SJSA1 (cell line): ENCODE results near the gene FABP3. TPM values are rescaled to one million over a fixed set of nuclear protein-coding genes. Genes with fewer than 3 reads are reported as not detected.

Source experiments
- DNase-seq, 2 experiments: peaks; one replicate each; pipeline ENCODE4 v3.0.0-alpha.2; 2015 to 2020; ENCODE audit warnings: low spot score in 2 of 2, low read depth in 1 of 2
- H3K27ac ChIP-seq: fragments of 250-450 bp; sonication (Bioruptor Pico); 2 replicates; pipeline ENCODE4 v1.5.1; 2020; ENCODE audit warnings: mild to moderate bottlenecking, moderate library complexity
- H3K27me3 ChIP-seq: fragments of 250-450 bp; sonication (Bioruptor Pico); replicated peaks from 2 replicates; pipeline ENCODE4 v1.5.1; 2020; ENCODE audit warnings: mild to moderate bottlenecking, moderate library complexity
- H3K36me3 ChIP-seq: fragments of 250-450 bp; sonication (Bioruptor Pico); 2 replicates; pipeline ENCODE4 v1.5.1; 2020; ENCODE audit warnings: mild to moderate bottlenecking
- H3K4me1 ChIP-seq: fragments of 250-450 bp; sonication (Bioruptor Pico); replicated peaks from 2 replicates; pipeline ENCODE4 v1.6.1; 2021; ENCODE audit warnings: mild to moderate bottlenecking
- H3K4me3 ChIP-seq: fragments of 250-450 bp; sonication (Bioruptor Pico); 2 replicates; pipeline ENCODE4 v1.5.1; 2020; ENCODE audit warnings: mild to moderate bottlenecking
- H3K9me3 ChIP-seq: fragments of 250-450 bp; sonication (Bioruptor Pico); replicated peaks from 2 replicates; pipeline ENCODE4 v1.5.1; 2020; ENCODE audit warnings: mild to moderate bottlenecking
- total RNA-seq: library from RNA; depleted of rRNA; stranded (reverse); fragments of >200 nt; shearing (Covaris generic); gene quantifications from 2 replicates; pipeline ENCODE4 v1.2.3, GENCODE V29; 2014; rRNA removed

FABP3 gene
- 0.24 TPM in 1 of 2 replicates, not detected in the other for total RNA-seq

DNA sequence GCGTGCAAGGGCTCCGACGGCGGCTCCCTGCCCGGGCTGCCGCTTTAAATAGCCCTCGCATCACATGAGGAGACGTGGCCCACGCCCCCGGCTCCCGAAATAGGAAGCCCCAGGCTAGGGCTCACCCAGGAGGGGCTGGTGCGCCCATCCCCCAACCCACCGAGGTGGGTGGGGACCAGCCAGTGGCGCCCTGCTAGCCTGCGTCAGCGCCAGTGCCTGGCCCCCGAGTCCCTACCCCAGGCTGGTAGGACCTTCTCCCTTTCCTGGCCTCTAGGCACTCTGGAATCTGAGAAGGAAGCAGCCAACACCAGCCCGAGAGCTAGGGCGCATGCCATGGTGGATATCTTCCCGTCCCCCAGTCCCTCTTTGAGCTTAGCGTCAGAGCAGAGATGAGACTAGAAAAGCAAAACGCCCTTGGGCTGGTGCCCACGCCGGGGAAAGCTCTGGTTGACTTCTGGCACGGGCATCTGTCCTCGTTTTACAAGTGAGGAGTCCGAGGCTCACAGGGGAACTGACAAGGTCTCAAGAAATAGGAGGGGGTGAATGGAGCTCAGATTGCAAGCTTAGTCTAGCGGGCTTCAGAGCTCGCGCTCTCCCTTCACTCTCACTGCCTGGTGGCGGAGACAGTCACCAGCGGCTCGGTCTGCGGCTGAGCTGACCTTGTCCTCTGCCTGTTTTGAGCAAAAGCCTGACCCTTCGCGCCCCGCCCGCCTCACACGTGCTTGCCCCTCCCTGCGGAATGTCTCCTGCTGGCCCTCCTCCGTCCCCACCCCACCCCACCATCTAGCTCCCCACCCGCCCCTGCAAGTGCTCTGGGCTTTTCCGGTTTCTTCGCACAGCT lies at the start of gene FABP3:
Gene FABP3, minus strand, starts transcription at position 21 of the 841 bp plus-strand sequence. CDS start 62 bp downstream, outside the sequence.
- no peaks in the 10 kb centered on the region for H3K36me3 ChIP-seq
- peaks cover 10% of the 10 kb centered on the region for H3K4me1 ChIP-seq
- peak within 1 kb of the TSS; percentile 30 for H3K4me3 ChIP-seq
- no peaks in the 10 kb centered on the region for H3K27me3 ChIP-seq
- H3K9me3 ChIP-seq: no peaks in the 10 kb centered on the region
- no peak within 1 kb of the TSS for H3K27ac ChIP-seq
- DNase-seq: peak; percentile 53 to 75

- Histone ChIP-seq H3K36me3 (peaks cover 20% of the 10 kb centered on the region), H3K27me3 (no peaks in the 10 kb centered on the region), H3K4me1 (peaks cover 19% of the 10 kb centered on the region), H3K27ac (no peak overlapping the region), H3K9me3 (no peaks in the 10 kb centered on the region), H3K4me3 (no peak overlapping the region)
- peak in 1 of 2 experiments; percentile 38 for DNase-seq
Observed at GRCh38 chr1:31421371-31422040, 48.6 kb upstream of the FABP3 start.

- no peak for DNase-seq
- Histone ChIP-seq H3K27ac (no peak overlapping the region), H3K36me3 (peaks cover 16% of the 10 kb centered on the region), H3K27me3 (no peaks in the 10 kb centered on the region), H3K4me3 (no peak overlapping the region), H3K9me3 (no peaks in the 10 kb centered on the region), H3K4me1 (peaks cover 19% of the 10 kb centered on the region)
Observed at GRCh38 chr1:31420716-31421115, 47.8 kb upstream of the FABP3 start.

GRCh38 chr1:31418626-31419323 lies 45.9 kb upstream of the FABP3 start:
- Histone ChIP-seq H3K9me3 (no peaks in the 10 kb centered on the region), H3K4me1 (peaks cover 31% of the 10 kb centered on the region), H3K27ac (no peak overlapping the region), H3K36me3 (peaks cover 24% of the 10 kb centered on the region), H3K27me3 (no peaks in the 10 kb centered on the region), H3K4me3 (no peak overlapping the region)
- no peak for DNase-seq

DNA sequence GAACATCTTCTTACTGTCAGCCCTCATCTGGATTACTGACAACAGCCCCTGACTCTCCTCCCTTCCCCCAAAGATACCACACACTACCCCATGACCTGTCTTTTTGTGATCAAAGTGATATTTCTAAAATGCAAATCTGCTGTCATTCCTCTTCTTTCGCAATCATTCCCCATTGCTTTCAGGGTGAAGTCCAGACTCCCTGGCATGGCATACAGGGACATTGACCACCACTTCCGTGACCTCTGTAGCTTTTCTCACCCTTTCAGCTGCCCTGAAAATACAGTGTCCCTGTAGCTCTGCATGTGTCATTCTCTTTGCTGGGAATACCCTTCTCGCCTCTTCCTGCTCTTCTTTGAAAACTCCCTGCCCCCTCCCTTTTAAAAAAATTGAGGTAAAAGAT lies 44.3 kb upstream of the FABP3 start:
- H3K36me3 ChIP-seq: peaks cover 26% of the 10 kb centered on the region; the same call in 1 of the 2 replicates
- no peak overlapping the region for H3K27ac ChIP-seq
- no peak overlapping the region for H3K4me3 ChIP-seq
- peaks cover 32% of the 10 kb centered on the region for H3K4me1 ChIP-seq
- no peaks in the 10 kb centered on the region for H3K9me3 ChIP-seq
- DNase-seq: no peak
- H3K27me3 ChIP-seq: no peaks in the 10 kb centered on the region

DNA sequence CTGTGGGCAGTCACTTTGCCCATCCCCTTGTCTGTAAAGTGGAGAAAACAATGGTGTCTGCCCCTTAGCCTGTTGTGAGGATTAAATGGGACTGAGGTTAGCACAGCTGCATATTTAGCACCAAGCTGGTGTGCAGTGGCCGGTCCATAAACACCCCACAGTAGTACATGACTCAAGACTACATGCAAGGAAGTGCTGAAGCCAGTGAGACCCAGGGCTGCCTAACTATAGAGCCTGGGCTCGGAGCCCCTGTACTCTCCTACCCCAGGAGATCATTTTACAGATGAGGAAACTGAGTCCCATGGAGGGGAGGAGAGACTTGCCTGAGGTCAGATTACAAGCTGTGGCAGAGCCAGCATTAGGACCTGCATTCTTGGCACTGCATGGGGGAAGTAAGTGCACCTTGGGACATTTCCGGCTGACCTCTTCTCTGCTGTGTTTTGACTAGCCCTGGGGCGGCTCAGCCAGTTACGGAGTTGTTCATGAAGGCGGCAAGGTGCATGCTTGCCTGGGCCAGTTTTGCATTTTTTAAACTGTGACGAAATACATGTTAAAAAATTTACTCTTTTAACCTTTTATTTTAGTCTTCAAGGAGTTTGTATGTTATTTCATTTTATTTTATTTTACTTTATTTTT lies 43.3 kb upstream of the FABP3 start:
- no peaks in the 10 kb centered on the region for H3K27me3 ChIP-seq
- H3K9me3 ChIP-seq: no peaks in the 10 kb centered on the region
- no peak overlapping the region for H3K27ac ChIP-seq
- no peak overlapping the region for H3K4me3 ChIP-seq
- no peak for DNase-seq
- H3K4me1 ChIP-seq: peaks cover 24% of the 10 kb centered on the region
- H3K36me3 ChIP-seq: peaks cover 26% of the 10 kb centered on the region; the same call in 1 of the 2 replicates

DNA sequence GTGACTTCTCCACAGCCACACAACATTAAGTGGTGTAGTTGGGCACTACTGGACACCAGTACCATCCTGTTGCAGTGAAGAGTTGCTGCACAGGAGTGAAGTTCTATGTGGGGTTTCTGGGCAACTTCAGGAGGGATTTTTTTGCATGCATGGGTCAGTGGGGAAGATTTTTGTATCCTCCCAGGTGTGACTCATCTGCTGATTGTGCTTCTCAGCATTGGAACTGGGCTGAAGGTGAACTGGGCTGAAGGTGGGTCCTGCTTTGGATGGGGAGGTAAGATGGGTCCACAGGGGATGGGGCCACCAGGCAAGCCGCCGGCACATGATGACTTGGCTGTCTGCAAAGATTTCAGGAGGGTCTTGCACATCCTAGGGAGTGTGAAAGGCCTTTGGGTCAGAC lies 42.8 kb upstream of the FABP3 start:
- H3K27me3 ChIP-seq: no peaks in the 10 kb centered on the region
- no peaks in the 10 kb centered on the region for H3K9me3 ChIP-seq
- no peak overlapping the region for H3K27ac ChIP-seq
- DNase-seq: no peak
- H3K36me3 ChIP-seq: peaks cover 26% of the 10 kb centered on the region; the same call in 1 of the 2 replicates
- peaks cover 28% of the 10 kb centered on the region for H3K4me1 ChIP-seq
- H3K4me3 ChIP-seq: no peak overlapping the region

GRCh38 chr1:31414980-31415370 lies 42.1 kb upstream of the FABP3 start:
- Histone ChIP-seq H3K27me3 (no peaks in the 10 kb centered on the region), H3K27ac (no peak overlapping the region), H3K4me3 (peak overlapping the region; percentile 86), H3K36me3 (peaks cover 26% of the 10 kb centered on the region; the same call in 1 of the 2 replicates), H3K4me1 (peaks cover 35% of the 10 kb centered on the region), H3K9me3 (no peaks in the 10 kb centered on the region)
- no peak for DNase-seq

DNA sequence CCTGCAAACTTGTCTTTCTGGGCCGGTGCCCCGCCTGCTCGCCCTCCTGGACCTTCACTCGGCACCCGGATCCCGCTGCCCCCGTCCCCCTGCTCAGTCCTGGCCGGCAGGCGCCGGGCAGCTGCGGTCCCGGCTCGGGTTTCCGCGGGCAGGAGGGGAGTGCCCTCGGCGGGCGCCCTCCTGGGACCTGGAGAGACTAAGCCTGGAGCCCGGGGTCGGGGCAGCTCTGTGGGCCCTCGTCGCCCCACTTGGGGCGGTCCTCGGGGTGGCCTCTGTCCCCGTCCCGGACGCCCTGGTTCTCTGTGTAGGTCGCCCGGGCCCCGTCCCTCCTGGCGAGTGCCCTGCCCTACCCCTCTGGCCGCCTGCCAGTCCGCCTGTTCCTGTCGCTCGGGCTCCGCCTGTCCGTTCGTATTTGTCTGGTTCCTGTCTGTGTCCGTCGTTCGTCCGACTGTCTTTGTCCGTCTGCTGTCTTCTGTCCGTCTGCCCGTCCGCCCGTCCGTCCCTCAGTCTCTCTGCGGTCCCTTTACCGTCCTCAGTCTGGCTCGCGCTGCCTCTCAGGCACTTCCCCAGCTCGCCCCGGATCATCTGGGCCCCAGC lies 40.6 kb upstream of the FABP3 start:
- peak overlapping the region; percentile 86 for H3K4me3 ChIP-seq
- peaks cover 26% of the 10 kb centered on the region; the same call in 1 of the 2 replicates for H3K36me3 ChIP-seq
- H3K27me3 ChIP-seq: no peaks in the 10 kb centered on the region
- peak; percentile 74 to 81 for DNase-seq
- H3K27ac ChIP-seq: peak overlapping the region; percentile 48
- peaks cover 38% of the 10 kb centered on the region for H3K4me1 ChIP-seq
- no peaks in the 10 kb centered on the region for H3K9me3 ChIP-seq

- peak within 1 kb of the TSS; percentile 48 for H3K27ac ChIP-seq
- peaks cover 38% of the 10 kb centered on the region for H3K4me1 ChIP-seq
Observed at GRCh38 chr1:31412732-31413404, 40.0 kb upstream of the FABP3 start, which contains the start of gene SERINC2. Gene SERINC2, plus strand, starts transcription at chr1:31413213. Its CDS starts 53 bp downstream, at chr1:31413266.

DNA sequence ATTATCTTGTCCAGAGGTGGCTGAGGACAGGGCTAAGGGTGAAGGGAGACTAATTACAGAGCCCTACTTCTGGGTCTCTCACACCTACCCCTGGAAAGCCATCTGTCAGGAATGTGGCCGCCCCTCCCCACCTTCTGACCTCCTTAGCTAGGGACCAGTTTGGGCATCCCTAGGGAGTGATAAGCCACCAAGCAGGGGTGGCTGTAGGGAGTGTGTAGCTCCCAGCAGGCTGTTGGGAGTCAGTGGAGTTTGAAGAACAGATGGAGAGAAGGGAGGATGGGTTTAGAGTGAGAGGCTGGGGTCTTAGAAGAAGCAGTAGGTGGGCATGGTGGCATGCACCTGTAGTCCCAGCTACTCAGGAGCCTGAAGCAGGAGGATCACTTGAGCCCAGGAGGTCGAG lies 39.3 kb upstream of the FABP3 start:
- Histone ChIP-seq H3K27me3 (no peaks in the 10 kb centered on the region), H3K4me3 (peak overlapping the region; percentile 86), H3K36me3 (peaks cover 25% of the 10 kb centered on the region; the same call in 1 of the 2 replicates), H3K27ac (no peak overlapping the region), H3K9me3 (no peaks in the 10 kb centered on the region), H3K4me1 (peaks cover 38% of the 10 kb centered on the region)
- no peak for DNase-seq

More at GRCh38 chr1:31412732-31413404, 40.0 kb upstream of the FABP3 start, which contains the start of gene SERINC2:
- DNase-seq: no peak
- Histone ChIP-seq H3K27me3 (no peaks in the 10 kb centered on the region), H3K9me3 (no peaks in the 10 kb centered on the region), H3K4me3 (peak within 1 kb of the TSS; percentile 86), H3K36me3 (peaks cover 26% of the 10 kb centered on the region; the same call in 1 of the 2 replicates)

- no peak for DNase-seq
- no peaks in the 10 kb centered on the region for H3K9me3 ChIP-seq
- peaks cover 38% of the 10 kb centered on the region for H3K4me1 ChIP-seq
- peaks cover 17% of the 10 kb centered on the region; the same call in 1 of the 2 replicates for H3K36me3 ChIP-seq
- no peak overlapping the region for H3K4me3 ChIP-seq
- no peak overlapping the region for H3K27ac ChIP-seq
- no peaks in the 10 kb centered on the region for H3K27me3 ChIP-seq
Observed at GRCh38 chr1:31410871-31411270, 38.0 kb upstream of the FABP3 start.
